Activated naive CD4-positive, alpha-beta T cell treated with anti-CD3 and anti-CD28 coated beads, Interleukin-2, amount 10 ng/mL, durations not matched to agents 5 hours and 36 hours (primary cell): Measurements from ENCODE around the gene SOCS6. TPM values are rescaled to one million over a fixed set of nuclear protein-coding genes. Genes with fewer than 3 reads are reported as not detected.

Experiments
- total RNA-seq, 2 experiments: library from RNA; stranded (reverse); gene quantifications; one replicate each; pipeline ENCODE4 v1.2.3, GENCODE V29; 2021

Gene SOCS6, protein sequence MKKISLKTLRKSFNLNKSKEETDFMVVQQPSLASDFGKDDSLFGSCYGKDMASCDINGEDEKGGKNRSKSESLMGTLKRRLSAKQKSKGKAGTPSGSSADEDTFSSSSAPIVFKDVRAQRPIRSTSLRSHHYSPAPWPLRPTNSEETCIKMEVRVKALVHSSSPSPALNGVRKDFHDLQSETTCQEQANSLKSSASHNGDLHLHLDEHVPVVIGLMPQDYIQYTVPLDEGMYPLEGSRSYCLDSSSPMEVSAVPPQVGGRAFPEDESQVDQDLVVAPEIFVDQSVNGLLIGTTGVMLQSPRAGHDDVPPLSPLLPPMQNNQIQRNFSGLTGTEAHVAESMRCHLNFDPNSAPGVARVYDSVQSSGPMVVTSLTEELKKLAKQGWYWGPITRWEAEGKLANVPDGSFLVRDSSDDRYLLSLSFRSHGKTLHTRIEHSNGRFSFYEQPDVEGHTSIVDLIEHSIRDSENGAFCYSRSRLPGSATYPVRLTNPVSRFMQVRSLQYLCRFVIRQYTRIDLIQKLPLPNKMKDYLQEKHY
- total RNA-seq, result 1 to 10 TPM; 2.0 to 3.2 TPM

DNA sequence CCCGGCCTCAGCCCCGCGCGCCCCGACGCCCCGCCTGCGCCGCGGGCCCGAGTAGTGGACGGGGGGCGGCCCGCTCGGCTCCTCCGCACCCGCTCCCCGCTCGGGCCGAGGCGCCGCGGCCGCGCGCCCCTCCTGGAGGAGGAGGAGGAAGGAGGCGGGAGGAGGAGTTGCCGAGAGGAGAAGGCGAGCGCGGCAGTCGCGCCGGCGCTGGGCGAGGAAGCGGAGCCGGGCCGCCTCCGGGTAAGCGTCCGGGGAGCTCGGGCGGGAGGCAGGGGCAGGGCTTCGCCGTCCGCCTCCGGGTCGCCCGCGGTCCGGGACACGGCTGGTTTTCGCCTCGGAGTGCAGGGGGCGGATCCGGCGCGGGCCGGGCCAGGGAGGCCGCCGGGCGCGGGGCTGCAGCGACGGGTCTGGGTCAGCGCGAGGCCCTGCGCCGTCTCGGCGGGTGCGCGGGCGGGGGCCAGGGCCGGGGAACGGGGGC is at the start of gene SOCS6:
Gene SOCS6, plus strand, starts transcription at position 195 of the 478 bp plus-strand sequence. CDS start 35,624 bp downstream, outside the sequence.

Other genes with a start within 250 kb of the SOCS6 start
- gene RTTN, start 83.4 kb upstream of the SOCS6 start, total RNA-seq, result 10 to 100 TPM; 16.2 to 18.1 TPM